ENCODE results near the gene GLT8D1.
"Not testable (repeated sequence)": the region's sequence is repeated elsewhere in the genome, so short reads cannot be mapped to it uniquely, and the experiment has no call there.

Gene GLT8D1

DNA sequence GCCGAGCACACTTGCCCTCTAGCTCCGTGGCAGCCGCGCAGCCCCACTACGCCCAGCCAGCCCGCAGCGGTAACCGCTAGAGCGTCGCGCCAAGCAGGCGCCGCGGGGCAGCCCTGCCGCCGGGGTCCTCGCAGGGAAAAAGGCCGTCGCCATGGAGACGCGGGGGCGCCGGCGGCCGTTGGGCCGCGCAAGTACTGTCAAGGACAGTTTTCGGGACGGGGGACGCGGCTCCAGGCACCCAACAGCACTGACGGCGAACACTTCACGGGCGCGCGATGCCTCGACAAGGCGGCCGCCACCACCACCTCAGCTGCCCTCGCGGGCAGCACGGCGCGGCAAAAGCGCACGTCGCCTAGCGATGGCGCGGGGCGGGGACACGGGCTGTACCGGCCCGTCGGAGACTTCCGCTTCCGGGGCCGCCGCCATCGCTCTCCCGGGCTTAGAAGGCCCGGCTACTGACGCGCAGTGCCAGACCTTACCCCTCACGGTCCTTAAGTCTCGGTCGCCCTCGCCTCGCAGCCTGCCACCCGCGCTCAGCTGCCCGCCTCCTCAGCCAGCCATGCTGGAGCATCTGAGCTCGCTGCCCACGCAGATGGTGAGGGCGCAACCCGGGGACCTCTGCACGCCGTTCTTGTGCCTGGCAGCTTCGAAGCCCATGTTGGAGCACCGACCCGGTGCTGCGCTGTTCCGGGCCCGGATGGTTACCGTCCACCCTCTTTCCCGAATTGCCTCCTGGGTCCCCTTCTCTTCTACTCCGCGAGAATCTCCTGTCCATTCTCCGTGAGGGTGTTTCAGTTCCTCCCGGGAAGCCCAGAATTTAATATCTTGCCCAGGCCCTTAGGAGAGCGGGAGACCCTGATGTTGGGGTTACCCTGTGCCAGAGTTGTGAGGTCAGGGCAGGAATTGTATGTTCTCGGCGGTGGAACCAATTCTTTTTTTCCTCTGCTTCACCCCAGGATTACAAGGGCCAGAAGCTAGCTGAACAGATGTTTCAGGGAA lies at the start of gene GLT8D1, which contains the start of gene SPCS1:
GLT8D1 (minus strand) TSS at position 104 of the 999 bp plus-strand sequence. CDS start 5,331 bp downstream, outside the sequence.
SPCS1 (plus strand) TSS at position 419 of the 999 bp plus-strand sequence; CDS start at position 560, 141 bp downstream.
- peak; percentile 74 to 87 for DNase-seq (ENCODE audit: low read depth in 1 of 2, low spot score in 1 of 2)
- TF ChIP-seq JUND (IDR thresholded peaks at IDR 0.05; ENCODE audit: low read depth), result no peak
- in situ Hi-C loops (cut with HindIII; ENCODE audit: low pct_unique_long_range_greater_than_20kb, low sequenced_read_pairs), result no loop called here

GRCh38 chr3:52754373-52754772 lies 48.8 kb upstream of the GLT8D1 start:
- in situ Hi-C loops (cut with HindIII; ENCODE audit: low pct_unique_long_range_greater_than_20kb, low sequenced_read_pairs), result no loop called here
- no peak for DNase-seq (ENCODE audit: low read depth in 1 of 2, low spot score in 1 of 2)
- no peak for TF ChIP-seq JUND (IDR thresholded peaks at IDR 0.05; ENCODE audit: low read depth)

GRCh38 chr3:52752045-52752660 lies 46.6 kb upstream of the GLT8D1 start:
- in situ Hi-C loops (cut with HindIII; ENCODE audit: low pct_unique_long_range_greater_than_20kb, low sequenced_read_pairs), result no loop called here
- TF ChIP-seq JUND (IDR thresholded peaks at IDR 0.05; ENCODE audit: low read depth), result no peak

GRCh38 chr3:52743721-52744120 lies 38.1 kb upstream of the GLT8D1 start:
- in situ Hi-C loops (cut with HindIII; ENCODE audit: low pct_unique_long_range_greater_than_20kb, low sequenced_read_pairs), result no loop called here
- no peak for DNase-seq (ENCODE audit: low read depth in 1 of 2, low spot score in 1 of 2)
- TF ChIP-seq JUND (IDR thresholded peaks at IDR 0.05; ENCODE audit: low read depth), result no peak

More at GRCh38 chr3:52752045-52752660, 46.6 kb upstream of the GLT8D1 start:
- DNase-seq (ENCODE audit: low read depth in 1 of 2, low spot score in 1 of 2), result peak in 1 of 2 experiments; percentile 28

DNA sequence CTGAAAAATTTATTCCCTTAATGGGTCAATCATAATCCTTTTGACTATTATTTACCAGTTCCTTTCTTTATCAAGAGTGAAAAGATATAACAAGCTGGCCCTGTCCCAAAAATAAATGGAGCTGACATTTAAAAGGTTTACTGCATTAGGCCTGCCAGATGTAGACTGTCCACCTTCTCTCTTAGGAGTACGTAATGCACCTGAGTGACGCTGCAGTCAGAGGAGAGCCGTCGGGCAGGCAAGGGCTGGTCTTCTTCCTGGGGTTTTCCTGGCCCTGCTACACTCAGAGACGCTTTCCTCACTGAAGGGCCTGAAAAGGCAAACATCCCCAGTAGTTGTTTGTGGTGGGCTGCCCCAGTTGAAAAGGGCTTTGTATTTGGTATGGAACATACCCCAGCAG lies 37.6 kb upstream of the GLT8D1 start:
- DNase-seq (ENCODE audit: low read depth in 1 of 2, low spot score in 1 of 2), result no peak
- in situ Hi-C loops (cut with HindIII; ENCODE audit: low pct_unique_long_range_greater_than_20kb, low sequenced_read_pairs), result no loop called here
- TF ChIP-seq JUND (IDR thresholded peaks at IDR 0.05; ENCODE audit: low read depth), result no peak

DNA sequence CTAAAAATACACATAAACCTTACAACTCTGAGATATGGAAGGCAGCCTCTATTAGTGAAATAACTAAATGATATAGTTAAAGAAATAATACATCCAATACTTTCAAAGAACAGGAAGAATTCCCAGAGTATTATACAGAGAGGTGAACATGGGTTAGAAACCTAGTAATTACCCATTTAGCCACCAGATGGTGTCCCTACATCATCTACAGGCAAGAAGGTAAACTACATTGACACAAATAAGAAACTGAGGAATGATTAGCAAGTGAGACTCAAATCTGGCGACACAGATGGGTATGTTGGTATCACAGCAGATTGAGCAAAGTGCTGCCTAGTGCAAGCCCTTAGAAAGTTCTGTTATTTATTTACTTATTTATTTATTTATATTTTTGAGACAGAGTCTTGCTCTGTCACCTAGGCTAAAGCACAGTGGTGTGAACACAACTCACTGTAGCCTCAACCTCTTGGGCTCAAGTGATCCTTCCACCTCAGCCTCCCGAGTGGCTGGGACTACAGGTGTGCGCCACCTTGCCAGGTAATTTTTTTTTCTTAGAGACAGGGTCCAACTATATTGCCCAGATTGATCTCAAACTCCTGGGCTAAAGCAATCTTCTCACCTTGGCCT lies 36.9 kb upstream of the GLT8D1 start:
- in situ Hi-C loops (cut with HindIII; ENCODE audit: low pct_unique_long_range_greater_than_20kb, low sequenced_read_pairs), result no loop called here
- no peak for TF ChIP-seq JUND (IDR thresholded peaks at IDR 0.05; ENCODE audit: low read depth)
- DNase-seq (ENCODE audit: low read depth in 1 of 2, low spot score in 1 of 2), result peak; percentile 25 to 46

DNA sequence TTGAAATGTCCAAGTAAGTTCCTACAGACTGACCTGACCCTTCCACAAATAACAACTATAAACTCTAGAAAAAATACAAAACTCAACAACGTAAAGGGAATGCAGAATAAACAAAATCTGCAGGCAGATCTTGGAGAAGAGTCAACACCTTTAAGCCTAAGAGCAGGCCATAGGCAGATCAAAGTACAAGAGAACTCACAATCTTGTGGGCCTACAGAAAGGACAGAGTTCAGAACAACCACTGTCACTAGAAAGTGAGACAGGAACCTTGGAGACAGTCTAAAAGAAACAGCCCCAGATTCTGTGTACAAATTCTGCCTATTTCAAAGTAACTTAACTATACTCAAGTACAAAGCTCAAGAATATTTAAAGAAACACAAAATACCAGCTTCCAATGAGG lies 34.1 kb upstream of the GLT8D1 start:
- in situ Hi-C loops (cut with HindIII; ENCODE audit: low pct_unique_long_range_greater_than_20kb, low sequenced_read_pairs), result no loop called here
- TF ChIP-seq JUND (IDR thresholded peaks at IDR 0.05; ENCODE audit: low read depth), result no peak
- no peak for DNase-seq (ENCODE audit: low read depth in 1 of 2, low spot score in 1 of 2)

DNA sequence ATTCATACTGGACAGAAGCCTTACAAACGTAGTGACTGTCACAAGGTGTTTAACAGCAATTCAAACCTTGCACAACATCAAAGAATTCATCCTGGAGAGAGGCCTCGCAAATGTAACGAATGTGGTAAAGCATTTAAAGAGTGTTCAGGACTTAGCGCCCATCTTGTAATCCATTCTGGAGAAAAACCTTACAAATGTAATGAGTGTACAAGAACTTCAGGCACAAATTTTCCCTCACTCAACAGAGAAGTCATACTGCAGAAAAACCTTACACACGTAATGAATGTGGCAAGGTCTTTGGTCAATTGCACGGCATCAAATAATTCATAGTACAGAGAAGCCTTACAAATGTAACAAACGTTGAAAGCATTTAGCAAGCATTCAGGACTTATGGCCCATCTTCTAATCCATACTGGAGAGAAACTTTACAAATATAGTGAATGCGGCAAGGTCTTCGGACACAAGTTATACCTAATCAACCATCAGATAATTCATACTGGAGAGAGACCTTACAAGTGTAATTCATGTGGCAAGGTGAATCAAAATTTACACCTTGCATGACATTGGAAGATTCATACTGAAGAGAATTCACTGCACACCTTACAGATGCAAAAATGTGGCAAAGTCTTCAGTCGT lies 27.8 kb upstream of the GLT8D1 start:
- no peak for TF ChIP-seq JUND (IDR thresholded peaks at IDR 0.05; ENCODE audit: low read depth)
- in situ Hi-C loops (cut with HindIII; ENCODE audit: low pct_unique_long_range_greater_than_20kb, low sequenced_read_pairs), result no loop called here
- DNase-seq (ENCODE audit: low read depth in 1 of 2, low spot score in 1 of 2), result no peak

GRCh38 chr3:52731590-52731989 lies 26.0 kb upstream of the GLT8D1 start:
- no peak for DNase-seq (ENCODE audit: low read depth in 1 of 2, low spot score in 1 of 2)
- in situ Hi-C loops (cut with HindIII; ENCODE audit: low pct_unique_long_range_greater_than_20kb, low sequenced_read_pairs), result no loop called here
- TF ChIP-seq JUND (IDR thresholded peaks at IDR 0.05; ENCODE audit: low read depth), result no peak

- no peak for DNase-seq (ENCODE audit: low read depth in 1 of 2, low spot score in 1 of 2)
- in situ Hi-C loops (cut with HindIII; ENCODE audit: low pct_unique_long_range_greater_than_20kb, low sequenced_read_pairs), result no loop called here
- TF ChIP-seq JUND (IDR thresholded peaks at IDR 0.05; ENCODE audit: low read depth), result no peak
These were observed 25.1 kb upstream of the GLT8D1 start for GRCh38 chr3:52730681-52731080.

- in situ Hi-C loops (cut with HindIII; ENCODE audit: low pct_unique_long_range_greater_than_20kb, low sequenced_read_pairs); DNase-seq (ENCODE audit: low read depth in 1 of 2, low spot score in 1 of 2): not testable (repeated sequence)
These were observed 23.2 kb upstream of the GLT8D1 start for GRCh38 chr3:52728753-52729152.

DNA sequence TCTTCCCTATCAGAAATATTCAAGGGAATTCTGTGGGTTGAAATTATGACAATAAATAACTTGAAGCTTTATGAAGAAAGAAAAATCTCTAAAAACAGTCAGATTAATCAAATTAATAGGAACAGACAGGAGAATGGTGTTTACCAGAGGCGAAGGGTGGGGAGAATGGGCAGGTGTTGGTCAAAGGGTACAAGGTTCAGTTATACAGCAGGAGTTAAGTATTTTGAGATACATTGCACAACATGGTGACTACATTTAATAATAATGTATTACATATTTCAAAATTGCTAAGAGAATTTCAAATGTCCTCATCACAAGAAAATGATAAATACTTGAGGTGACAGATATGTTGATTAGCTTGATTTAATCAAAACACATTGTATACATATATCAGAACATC lies 18.9 kb upstream of the GLT8D1 start:
- no peak for TF ChIP-seq JUND (IDR thresholded peaks at IDR 0.05; ENCODE audit: low read depth)
- no peak for DNase-seq (ENCODE audit: low read depth in 1 of 2, low spot score in 1 of 2)
- in situ Hi-C loops (cut with HindIII; ENCODE audit: low pct_unique_long_range_greater_than_20kb, low sequenced_read_pairs), result no loop called here
